WTC11 (cell line): ENCODE results near the gene MRPL14. TPM values are rescaled to one million over a fixed set of nuclear protein-coding genes. Genes with fewer than 3 reads are reported as not detected.
A peak's percentile ranks its signal among the peaks of the same experiment; 100 is the strongest.

Source experiments
- ATAC-seq: fragments of 200-7000 bp; cut with Tn5 transposase; 2 replicates; pipeline ENCODE4 v1.10.0; 2021; ENCODE audit warnings: mild to moderate bottlenecking, moderate library complexity
- CTCF ChIA-PET: fragments of 300-600 bp; sonication (Branson Sonifier 250); formaldehyde crosslinking; loops from one replicate; lab custom pipeline; 2021; ENCODE audit warnings: antibody characterized with exemption; lab: Charles Lee
- POLR2A ChIA-PET: fragments of 350-600 bp; sonication (Branson Sonifier 250); formaldehyde crosslinking; loops from one replicate; lab custom pipeline; 2021; ENCODE audit warnings: antibody characterized with exemption; lab: Charles Lee
- DNase-seq: peaks from one replicate; pipeline ENCODE4 v3.0.0; 2021; ENCODE audit warnings: low spot score
- H3K27ac Mint-ChIP-seq: 2 replicates; pipeline ENCODE4 v1.8.0; 2021; ENCODE audit warnings: mixed read lengths
- H3K27me3 Mint-ChIP-seq: 2 replicates; pipeline ENCODE4 v1.8.0; 2021; ENCODE audit warnings: low read depth, mild to moderate bottlenecking, moderate library complexity, mixed read lengths
- H3K36me3 Mint-ChIP-seq: 2 replicates; pipeline ENCODE4 v1.8.0; 2021; ENCODE audit warnings: mixed read lengths
- H3K4me1 Mint-ChIP-seq: 2 replicates; pipeline ENCODE4 v1.8.0; 2022; ENCODE audit warnings: mixed read lengths
- H3K4me3 Mint-ChIP-seq: 2 replicates; pipeline ENCODE4 v1.8.0; 2021; ENCODE audit warnings: mild to moderate bottlenecking, moderate library complexity, mixed read lengths
- H3K9me3 Mint-ChIP-seq: 2 replicates; pipeline ENCODE4 v1.8.0; 2021; ENCODE audit warnings: mixed read lengths
- AR ChIP-seq: fragments of 250-450 bp; sonication (Bioruptor Pico); IDR thresholded peaks from 2 replicates; pipeline ENCODE4 v1.9.0; 2021; ENCODE audit warnings: mild to moderate bottlenecking
- CDX4 ChIP-seq: fragments of 250-450 bp; sonication (Bioruptor Pico); IDR thresholded peaks from 2 replicates; pipeline ENCODE4 v1.9.0; 2021; ENCODE audit warnings: moderate library complexity, mild to moderate bottlenecking, inconsistent platforms, borderline replicate concordance
- E2F5 ChIP-seq: sonication (generic); formaldehyde crosslinking; IDR thresholded peaks from 2 replicates; pipeline ENCODE4 v1.8.1; 2022; ENCODE audit warnings: mild to moderate bottlenecking, moderate library complexity, missing genetic modification reagents
- GABPB1 ChIP-seq: sonication (generic); formaldehyde crosslinking; IDR thresholded peaks from 2 replicates; pipeline ENCODE4 v1.8.1; 2023; ENCODE audit warnings: mild to moderate bottlenecking, missing genetic modification reagents
- GTF2I ChIP-seq: fragments of 250-450 bp; sonication (Bioruptor Pico); conservative IDR thresholded peaks from 2 replicates; pipeline ENCODE4 v1.4.0; 2021; ENCODE audit warnings: mild to moderate bottlenecking
- HMGA2 ChIP-seq: fragments of 250-450 bp; sonication (Bioruptor Pico); IDR thresholded peaks from 2 replicates; pipeline ENCODE4 v1.4.0; 2021; ENCODE audit warnings: mild to moderate bottlenecking, moderate library complexity
- HMGXB4 ChIP-seq: sonication (generic); formaldehyde crosslinking; IDR thresholded peaks from 2 replicates; pipeline ENCODE4 v1.8.1; 2023; ENCODE audit warnings: mild to moderate bottlenecking, moderate library complexity, missing genetic modification reagents
- IRF2 ChIP-seq: sonication (generic); formaldehyde crosslinking; IDR thresholded peaks from 2 replicates; pipeline ENCODE4 v1.8.0; 2022; ENCODE audit warnings: low read depth, missing genetic modification reagents, borderline replicate concordance
- NR3C1 ChIP-seq: sonication (generic); formaldehyde crosslinking; conservative IDR thresholded peaks from 2 replicates; pipeline ENCODE4 v1.8.1; 2023; ENCODE audit warnings: low read depth, mild to moderate bottlenecking, missing genetic modification reagents
- PREB ChIP-seq: sonication (generic); formaldehyde crosslinking; IDR thresholded peaks from 2 replicates; pipeline ENCODE4 v1.8.1; 2022; ENCODE audit warnings: mild to moderate bottlenecking, missing genetic modification reagents, moderate library complexity, borderline replicate concordance
- ZNF263 ChIP-seq: sonication (generic); formaldehyde crosslinking; IDR thresholded peaks from 2 replicates; pipeline ENCODE4 v1.8.1; 2022; ENCODE audit warnings: low read depth, mild to moderate bottlenecking, moderate library complexity, missing genetic modification reagents
- ZNF396 ChIP-seq: fragments of 250-450 bp; sonication (Bioruptor Pico); IDR thresholded peaks from 2 replicates; pipeline ENCODE4 v1.8.0; 2021; ENCODE audit warnings: mild to moderate bottlenecking, moderate library complexity, borderline replicate concordance
- ZNF416 ChIP-seq: fragments of 250-450 bp; sonication (Bioruptor Pico); IDR thresholded peaks from 2 replicates; pipeline ENCODE4 v1.9.0; 2021; ENCODE audit warnings: mild to moderate bottlenecking, inconsistent platforms
- ZNF423 ChIP-seq: fragments of 250-450 bp; sonication (Bioruptor Pico); IDR thresholded peaks from 2 replicates; pipeline ENCODE4 v2.1.2; 2022; ENCODE audit warnings: mild to moderate bottlenecking, moderate library complexity
- total RNA-seq: library from RNA; stranded (reverse); gene quantifications from 3 replicates; pipeline ENCODE4 v1.2.3, GENCODE V29; 2021

Gene MRPL14
- total RNA-seq, 1 experiment from 2014 or later, result 74.2 TPM

- peaks cover 2% of the 10 kb centered on the region; the same call in 1 of the 2 replicates for H3K36me3 Mint-ChIP-seq
- POLR2A ChIA-PET, result no interaction called here
- TF ChIP-seq ZNF396 (CRISPR knock-in tag) (no peak), ZNF263 (no peak), GTF2I (CRISPR knock-in tag) (no peak), HMGXB4 (CRISPR knock-in tag) (no peak), AR (CRISPR knock-in tag) (no peak), CDX4 (CRISPR knock-in tag) (no peak)
- H3K27me3 Mint-ChIP-seq, result no peaks in the 10 kb centered on the region
- peaks cover 38% of the 10 kb centered on the region for H3K4me1 Mint-ChIP-seq
- CTCF ChIA-PET, result interaction anchor here (1.8 to 2.4 kb wide), 2 partner anchors 14 to 76 kb away, joined by 7 to 16 read pairs; no protein-coding TSS in a partner anchor
- no peak within 1 kb of the TSS for H3K4me3 Mint-ChIP-seq
- H3K27ac Mint-ChIP-seq, result peak within 1 kb of the TSS; percentile 7; the same call in 1 of the 2 replicates
- DNase-seq (no peak), ATAC-seq (no peak)
- H3K9me3 Mint-ChIP-seq, result no peaks in the 10 kb centered on the region
Measured at GRCh38 chr6:44158770-44159228, 31.5 kb upstream of the MRPL14 start, which contains the start of gene CAPN11. Gene CAPN11 (plus strand): TSS chr6:44158820. CDS start chr6:44158849, 29 bp downstream.

- Mint-ChIP-seq H3K4me3 (no peak overlapping the region), H3K27ac (peak overlapping the region; percentile 77)
Measured at GRCh38 chr6:44157152-44157521, 29.9 kb upstream of the MRPL14 start.

GRCh38 chr6:44156494-44157151, 29.4 kb upstream of the MRPL14 start:
- Mint-ChIP-seq H3K9me3 (no peaks in the 10 kb centered on the region), H3K4me1 (peaks cover 26% of the 10 kb centered on the region), H3K4me3 (no peak overlapping the region), H3K27me3 (no peaks in the 10 kb centered on the region), H3K27ac (peak overlapping the region; percentile 77), H3K36me3 (peaks cover 6% of the 10 kb centered on the region; the same call in 1 of the 2 replicates)
- peak; percentile 48 for ATAC-seq
- TF ChIP-seq GABPB1 (peak; percentile 70), PREB (CRISPR knock-in tag) (no peak), GTF2I (CRISPR knock-in tag) (no peak), HMGA2 (CRISPR knock-in tag) (no peak), IRF2 (CRISPR knock-in tag) (no peak), E2F5 (CRISPR knock-in tag) (no peak)
- DNase-seq, result peak; percentile 36
- POLR2A ChIA-PET, result interaction anchor here (0.6 to 0.7 kb wide), 2 partner anchors 63 to 65 kb away, joined by 3 to 4 read pairs; no protein-coding TSS in a partner anchor
- CTCF ChIA-PET, result interaction anchor here (0.6 to 4.1 kb wide), 16 partner anchors 9 to 156 kb away, joined by 3 to 18 read pairs (median 5); partner anchors contain the start of genes AARS2, HSP90AB1 and SLC35B2

More at GRCh38 chr6:44157152-44157521, 29.9 kb upstream of the MRPL14 start:
- ChIA-PET POLR2A (no interaction called here), CTCF (interaction anchor here (0.6 to 4.1 kb wide), 18 partner anchors 9 to 156 kb away, joined by 3 to 18 read pairs (median 5); partner anchors contain the start of genes AARS2, HSP90AB1 and SLC35B2)
- Mint-ChIP-seq H3K4me1 (peaks cover 28% of the 10 kb centered on the region), H3K27me3 (no peaks in the 10 kb centered on the region), H3K36me3 (peaks cover 6% of the 10 kb centered on the region; the same call in 1 of the 2 replicates), H3K9me3 (no peaks in the 10 kb centered on the region)
- no peak for ATAC-seq
- DNase-seq, result no peak
- TF ChIP-seq ZNF416 (CRISPR knock-in tag) (no peak), NR3C1 (CRISPR knock-in tag) (no peak), ZNF423 (CRISPR knock-in tag) (no peak)
